AG04449 (cell line): Measurements from ENCODE around the gene MAVS.

Experiments
- CTCF ChIA-PET: fragments of 350-600 bp; formaldehyde crosslinking; extraction: SDS; loops from one replicate; lab custom pipeline; 2021; ENCODE audit warnings: antibody characterized with exemption; lab: Yijun Ruan, JAX
- POLR2A ChIA-PET: fragments of 400-600, 350-600 bp; formaldehyde crosslinking; extraction: SDS; loops from one replicate; lab custom pipeline; 2020; ENCODE audit warnings: antibody characterized with exemption, inconsistent platforms; lab: Yijun Ruan, JAX
- DNase-seq: peaks from one replicate; pipeline ENCODE4 v3.0.0-alpha.2; 2010; ENCODE audit warnings: low read depth, low spot score
- H3K4me3 ChIP-seq: 2 replicates; pipeline ENCODE4 v1.5.1; 2011; ENCODE audit warnings: low read depth, mild to moderate bottlenecking, control low read depth, low read length
- CTCF ChIP-seq: IDR thresholded peaks from one replicate; pipeline ENCODE4 v1.5.1; 2011; ENCODE audit warnings: mild to moderate bottlenecking, moderate library complexity, low read length, control low read depth, inconsistent platforms; ENCODE audit not compliant: insufficient read depth; ENCODE audit errors: missing control alignments

The MAVS gene

GRCh38 chr20:3889489-3890397, 43.1 kb downstream of the MAVS start:
- POLR2A ChIA-PET: interaction anchor here (1.1 kb wide), 1 partner anchor 41 kb away, joined by 3 read pairs; no protein-coding TSS in a partner anchor
- no peak for DNase-seq
- H3K4me3 ChIP-seq: peak overlapping the region; percentile 98
- CTCF ChIA-PET: interaction anchor here (1.1 to 1.4 kb wide), 2 partner anchors 194 to 202 kb away, joined by 4 to 5 read pairs; no protein-coding TSS in a partner anchor
- TF ChIP-seq CTCF: no peak

GRCh38 chr20:3890398-3890751, 43.7 kb downstream of the MAVS start:
- no peak for TF ChIP-seq CTCF
- ChIA-PET CTCF (interaction anchor here (1.1 to 1.4 kb wide), 2 partner anchors 194 to 202 kb away, joined by 4 to 5 read pairs; no protein-coding TSS in a partner anchor), POLR2A (interaction anchor here (1.1 kb wide), 1 partner anchor 40 kb away, joined by 3 read pairs; no protein-coding TSS in a partner anchor)
- H3K4me3 ChIP-seq: peak overlapping the region; percentile 98
- no peak for DNase-seq

GRCh38 chr20:3890999-3891929, 44.6 kb downstream of the MAVS start:
- TF ChIP-seq CTCF: no peak
- POLR2A ChIA-PET: interaction anchor here (1.1 kb wide), 1 partner anchor 39 kb away, joined by 3 read pairs; no protein-coding TSS in a partner anchor

GRCh38 chr20:3894796-3895195, 48.2 kb downstream of the MAVS start:
- DNase-seq: no peak
- POLR2A ChIA-PET: no interaction called here
- no peak for TF ChIP-seq CTCF
- H3K4me3 ChIP-seq: no peak overlapping the region
- CTCF ChIA-PET: no interaction called here

More at GRCh38 chr20:3890999-3891929, 44.6 kb downstream of the MAVS start:
- no peak for DNase-seq
- CTCF ChIA-PET: interaction anchor here (0.7 to 2.0 kb wide), 5 partner anchors 10 to 193 kb away, joined by 3 to 7 read pairs (median 5); no protein-coding TSS in a partner anchor
- H3K4me3 ChIP-seq: peak overlapping the region; percentile 98

GRCh38 chr20:3896302-3896701, 49.7 kb downstream of the MAVS start:
- DNase-seq: no peak
- ChIA-PET POLR2A (no interaction called here), CTCF (no interaction called here)
- TF ChIP-seq CTCF: no peak
- no peak overlapping the region for H3K4me3 ChIP-seq
